Measurements from ENCODE around the gene RABL2B.
"Not testable (repeated sequence)": the region's sequence is repeated elsewhere in the genome, so short reads cannot be mapped to it uniquely, and the experiment has no call there.

RABL2B gene

GRCh38 chr22:50747521-50747920 is 35.9 kb downstream of the RABL2B start:
- not testable (repeated sequence) for DNase-seq (ENCODE audit: low read depth); H3K4me3 ChIP-seq (replicated peaks; ENCODE audit: low read depth, low read length)

GRCh38 chr22:50744424-50744823 is 39.0 kb downstream of the RABL2B start:
- not testable (repeated sequence) for H3K4me3 ChIP-seq (replicated peaks; ENCODE audit: low read depth, low read length); DNase-seq (ENCODE audit: low read depth)

GRCh38 chr22:50740714-50741113 is 42.7 kb downstream of the RABL2B start:
- DNase-seq (ENCODE audit: low read depth); H3K4me3 ChIP-seq (replicated peaks; ENCODE audit: low read depth, low read length): not testable (repeated sequence)

GRCh38 chr22:50739894-50740293 is 43.5 kb downstream of the RABL2B start:
- no peak for DNase-seq (ENCODE audit: low read depth)
- H3K4me3 ChIP-seq (replicated peaks; ENCODE audit: low read depth, low read length): no peak overlapping the region
- TF ChIP-seq CTCF (IDR thresholded peaks at IDR 0.05; ENCODE audit: low read length, missing control alignments): no peak

- no peak for TF ChIP-seq CTCF (IDR thresholded peaks at IDR 0.05; ENCODE audit: low read length, missing control alignments)
- DNase-seq (ENCODE audit: low read depth): no peak
- H3K4me3 ChIP-seq (replicated peaks; ENCODE audit: low read depth, low read length): no peak overlapping the region
Observed at GRCh38 chr22:50739279-50739691, 44.2 kb downstream of the RABL2B start.

- TF ChIP-seq CTCF (IDR thresholded peaks at IDR 0.05; ENCODE audit: low read length, missing control alignments): no peak
- H3K4me3 ChIP-seq (replicated peaks; ENCODE audit: low read depth, low read length): no peak overlapping the region
- no peak for DNase-seq (ENCODE audit: low read depth)
Observed at GRCh38 chr22:50738649-50739227, 44.7 kb downstream of the RABL2B start.

GRCh38 chr22:50737728-50738648 is 45.4 kb downstream of the RABL2B start, which contains the start of gene ACR:
Gene ACR (plus strand): TSS chr22:50738204. CDS start chr22:50738236, 32 bp downstream.
- H3K4me3 ChIP-seq (replicated peaks; ENCODE audit: low read depth, low read length): no peak within 1 kb of the TSS
- DNase-seq (ENCODE audit: low read depth): no peak
- TF ChIP-seq CTCF (IDR thresholded peaks at IDR 0.05; ENCODE audit: low read length, missing control alignments): no peak

GRCh38 chr22:50735739-50736030 is 47.8 kb downstream of the RABL2B start:
- no peak for TF ChIP-seq CTCF (IDR thresholded peaks at IDR 0.05; ENCODE audit: low read length, missing control alignments)
- no peak for DNase-seq (ENCODE audit: low read depth)
- H3K4me3 ChIP-seq (replicated peaks; ENCODE audit: low read depth, low read length): no peak overlapping the region

All from fibroblast of pulmonary artery (primary cell).